Measurements from ENCODE around the gene DNAJB13. TPM values are rescaled to one million over a fixed set of nuclear protein-coding genes. Genes with fewer than 3 reads are reported as not detected.

DNAJB13 gene
- total and polyA plus RNA-seq, 2 of the 4 experiments (the other 2 are of a cell fraction) = 0.18 to 0.48 TPM

Other genes starting within 250 kb of the DNAJB13 start
- gene RAB6A, start 190.0 kb upstream of the DNAJB13 start, total RNA-seq (2012; rRNA removed) = 81.0 and 120 TPM in 2 replicates
- 57.9 and 65.5 TPM in 2 replicates for gene RAB6A, start 190.0 kb upstream of the DNAJB13 start, polyA plus RNA-seq (2012; rRNA removed)
- gene MRPL48, start 163.2 kb upstream of the DNAJB13 start, total RNA-seq (2012; rRNA removed) = 24.0 and 30.3 TPM in 2 replicates
- 29.4 and 30.6 TPM in 2 replicates for gene MRPL48, start 163.2 kb upstream of the DNAJB13 start, polyA plus RNA-seq (2012; rRNA removed)
- gene COA4, start 74.2 kb upstream of the DNAJB13 start, total RNA-seq (2012; rRNA removed) = 78.0 and 95.5 TPM in 2 replicates
- 97.4 and 117 TPM in 2 replicates for gene COA4, start 74.2 kb upstream of the DNAJB13 start, polyA plus RNA-seq (2012; rRNA removed)
- 15.0 and 15.1 TPM in 2 replicates for gene PAAF1, start 74.0 kb upstream of the DNAJB13 start, total RNA-seq (2012; rRNA removed)
- 12.6 and 16.4 TPM in 2 replicates for gene PAAF1, start 74.0 kb upstream of the DNAJB13 start, polyA plus RNA-seq (2012; rRNA removed)
- gene UCP2, start 31.8 kb downstream of the DNAJB13 start, total RNA-seq (2012; rRNA removed) = 2.0 and 2.2 TPM in 2 replicates
- gene UCP2, start 31.8 kb downstream of the DNAJB13 start, polyA plus RNA-seq (2012; rRNA removed) = 11.9 and 12.0 TPM in 2 replicates
- under 0.01 TPM in 2 replicates for gene UCP3, start 58.1 kb downstream of the DNAJB13 start, total RNA-seq (2012; rRNA removed)
- gene UCP3, start 58.1 kb downstream of the DNAJB13 start, polyA plus RNA-seq (2012; rRNA removed) = 0.80 TPM in 2 replicates
- gene C2CD3, start 220.0 kb downstream of the DNAJB13 start, total RNA-seq (2012; rRNA removed) = 15.0 and 19.2 TPM in 2 replicates
- 11.1 and 11.4 TPM in 2 replicates for gene C2CD3, start 220.0 kb downstream of the DNAJB13 start, polyA plus RNA-seq (2012; rRNA removed)
- 38.9 and 42.3 TPM in 2 replicates for gene PPME1, start 220.3 kb downstream of the DNAJB13 start, total RNA-seq (2012; rRNA removed)
- 89.5 and 100 TPM in 2 replicates for gene PPME1, start 220.3 kb downstream of the DNAJB13 start, polyA plus RNA-seq (2012; rRNA removed)

Measured in IMR-90 (cell line).